ENCODE data around the gene VCL.

DNA sequence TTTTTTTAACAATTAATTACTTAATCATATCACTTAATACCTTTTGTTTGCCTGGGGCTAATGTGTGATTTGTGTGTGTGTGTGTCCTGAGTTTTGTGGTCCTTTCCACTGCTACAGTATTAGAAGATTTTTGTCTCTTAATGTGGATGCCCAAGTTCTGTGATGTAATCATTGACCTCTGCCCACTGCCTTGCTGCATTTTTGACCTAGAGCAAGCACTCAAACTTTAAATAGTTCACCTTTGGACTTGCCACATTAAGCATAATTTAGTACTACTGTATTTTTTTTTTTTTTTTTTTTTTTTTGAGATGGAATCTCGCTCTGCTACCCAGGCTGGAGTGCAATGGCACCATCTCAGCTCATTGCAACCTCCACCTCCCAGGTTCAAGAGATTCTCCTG, 52.7 kb downstream of the VCL start:
- TF ChIP-seq, protein P1, sequence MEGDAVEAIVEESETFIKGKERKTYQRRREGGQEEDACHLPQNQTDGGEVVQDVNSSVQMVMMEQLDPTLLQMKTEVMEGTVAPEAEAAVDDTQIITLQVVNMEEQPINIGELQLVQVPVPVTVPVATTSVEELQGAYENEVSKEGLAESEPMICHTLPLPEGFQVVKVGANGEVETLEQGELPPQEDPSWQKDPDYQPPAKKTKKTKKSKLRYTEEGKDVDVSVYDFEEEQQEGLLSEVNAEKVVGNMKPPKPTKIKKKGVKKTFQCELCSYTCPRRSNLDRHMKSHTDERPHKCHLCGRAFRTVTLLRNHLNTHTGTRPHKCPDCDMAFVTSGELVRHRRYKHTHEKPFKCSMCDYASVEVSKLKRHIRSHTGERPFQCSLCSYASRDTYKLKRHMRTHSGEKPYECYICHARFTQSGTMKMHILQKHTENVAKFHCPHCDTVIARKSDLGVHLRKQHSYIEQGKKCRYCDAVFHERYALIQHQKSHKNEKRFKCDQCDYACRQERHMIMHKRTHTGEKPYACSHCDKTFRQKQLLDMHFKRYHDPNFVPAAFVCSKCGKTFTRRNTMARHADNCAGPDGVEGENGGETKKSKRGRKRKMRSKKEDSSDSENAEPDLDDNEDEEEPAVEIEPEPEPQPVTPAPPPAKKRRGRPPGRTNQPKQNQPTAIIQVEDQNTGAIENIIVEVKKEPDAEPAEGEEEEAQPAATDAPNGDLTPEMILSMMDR (IDR thresholded peaks at IDR 0.05; ENCODE audit: insufficient read depth, low read length, poor library complexity, severe bottlenecking) = no peak
- no peak for TF ChIP-seq EZH2phosphoT487 (conservative IDR thresholded peaks at IDR 0.05; ENCODE audit: low read length)
